Amniotic stem cell (primary cell): Measurements from ENCODE around the gene TUBGCP3.

Experiments
- DNase-seq: peaks from one replicate; lab custom pipeline; 2025; lab: John Stamatoyannopoulos, UW

Gene TUBGCP3

DNA sequence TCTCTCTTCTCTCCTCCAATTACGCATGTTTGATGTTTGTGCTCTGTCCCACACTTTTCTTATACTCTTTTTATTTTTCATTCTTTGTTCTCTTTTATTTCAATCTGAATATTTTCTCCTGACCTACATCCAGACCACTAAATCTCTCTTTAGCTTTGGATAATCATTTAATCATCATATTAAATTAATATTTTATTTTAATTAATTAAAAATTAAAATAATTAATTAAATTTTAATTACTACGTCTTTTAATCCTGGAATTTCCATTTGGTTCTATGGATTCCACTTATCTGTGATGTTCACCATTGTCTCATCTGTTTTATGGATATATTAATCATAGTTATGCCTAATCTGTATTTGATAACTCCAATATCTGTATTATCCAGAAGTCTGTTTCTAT lies 149.4 kb downstream of the TUBGCP3 start:
- DNase-seq, result no peak

DNA sequence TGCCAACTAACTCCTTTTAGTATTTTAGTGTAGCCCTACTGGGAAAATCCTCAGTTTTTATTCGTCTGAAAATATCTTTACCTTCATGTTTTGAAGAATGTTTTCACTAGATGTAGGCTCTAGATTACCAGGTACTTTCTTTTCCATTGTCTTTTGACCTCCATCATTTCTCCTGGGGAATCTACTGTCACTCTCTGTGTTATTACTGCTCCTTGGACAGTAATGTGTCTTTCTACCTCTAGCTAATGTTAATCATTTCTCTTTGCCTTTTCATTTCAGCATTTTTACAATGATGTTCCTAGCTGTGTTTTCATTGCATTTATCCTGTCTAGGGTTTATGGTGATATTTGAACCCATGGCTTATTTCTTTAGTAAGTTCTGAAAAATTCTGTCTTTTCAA lies 149.9 kb downstream of the TUBGCP3 start:
- no peak for DNase-seq

DNA sequence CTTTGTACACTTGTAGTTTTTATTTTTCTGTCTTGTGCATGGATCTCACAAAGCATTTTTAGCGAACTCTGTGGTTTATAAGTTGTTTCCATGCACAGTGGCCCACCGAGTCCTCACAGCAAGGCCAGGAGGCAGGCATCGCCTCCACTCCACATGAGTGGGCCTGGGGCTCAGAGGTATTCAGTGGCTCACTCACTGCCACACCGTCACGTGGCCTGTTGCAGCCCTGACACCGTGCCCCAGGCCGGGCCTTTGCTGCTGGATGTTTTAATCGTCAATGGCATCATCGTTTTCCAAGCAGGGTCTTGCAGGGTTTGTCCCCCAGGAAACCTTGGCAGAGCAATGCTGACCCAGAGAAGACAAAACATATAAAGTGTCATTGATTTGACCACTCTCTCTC lies 152.0 kb downstream of the TUBGCP3 start:
- DNase-seq, result no peak
